Measurements from ENCODE around the gene MICA.
"Not testable (repeated sequence)": the region's sequence is repeated elsewhere in the genome, so short reads cannot be mapped to it uniquely, and the experiment has no call there.

The MICA gene

GRCh38 chr6:31423550-31423949, 20.2 kb downstream of the MICA start:
- no peak overlapping the region for H3K27ac ChIP-seq (ENCODE audit: low read depth, low read length)
- H3K9ac ChIP-seq (ENCODE audit: low read depth in 1 of 2, low read length in 2 of 2): no peak overlapping the region
- no peaks in the 10 kb centered on the region for H3K27me3 ChIP-seq (ENCODE audit: control insufficient read depth in 1 of 2, insufficient read depth in 2 of 2, low read length in 2 of 2)
- H3K4me3 ChIP-seq (ENCODE audit: low read depth in 1 of 2, low read length in 2 of 2): no peak overlapping the region
- H3K9me3 ChIP-seq (ENCODE audit: control insufficient read depth in 1 of 2, low read length in 2 of 2): no peaks in the 10 kb centered on the region
- H3K36me3 ChIP-seq (ENCODE audit: control insufficient read depth in 1 of 2, insufficient read depth in 2 of 2, low read length in 2 of 2): no peaks in the 10 kb centered on the region
- no peaks in the 10 kb centered on the region for H3K4me1 ChIP-seq (ENCODE audit: control insufficient read depth in 1 of 2, insufficient read depth in 2 of 2, low read length in 2 of 2)

GRCh38 chr6:31426395-31427354, 23.3 kb downstream of the MICA start:
- H3K27ac ChIP-seq (ENCODE audit: low read depth, low read length): no peak overlapping the region
- H3K9me3 ChIP-seq (ENCODE audit: control insufficient read depth in 1 of 2, low read length in 2 of 2): peaks cover 0 to 4% of the 10 kb centered on the region in 2 donors
- H3K4me3 ChIP-seq (ENCODE audit: low read depth in 1 of 2, low read length in 2 of 2): no peak overlapping the region
- no peaks in the 10 kb centered on the region for H3K4me1 ChIP-seq (ENCODE audit: control insufficient read depth in 1 of 2, insufficient read depth in 2 of 2, low read length in 2 of 2)
- no peaks in the 10 kb centered on the region for H3K36me3 ChIP-seq (ENCODE audit: control insufficient read depth in 1 of 2, insufficient read depth in 2 of 2, low read length in 2 of 2)
- H3K27me3 ChIP-seq (ENCODE audit: control insufficient read depth in 1 of 2, insufficient read depth in 2 of 2, low read length in 2 of 2): no peaks in the 10 kb centered on the region
- H3K9ac ChIP-seq (ENCODE audit: low read depth in 1 of 2, low read length in 2 of 2): no peak overlapping the region

GRCh38 chr6:31430449-31430848, 27.1 kb downstream of the MICA start:
- no peak overlapping the region for H3K9ac ChIP-seq (ENCODE audit: low read depth in 1 of 2, low read length in 2 of 2)
- no peak overlapping the region for H3K4me3 ChIP-seq (ENCODE audit: low read depth in 1 of 2, low read length in 2 of 2)
- H3K27ac ChIP-seq (ENCODE audit: low read depth, low read length): no peak overlapping the region
- H3K36me3 ChIP-seq (ENCODE audit: control insufficient read depth in 1 of 2, insufficient read depth in 2 of 2, low read length in 2 of 2): no peaks in the 10 kb centered on the region
- no peaks in the 10 kb centered on the region for H3K4me1 ChIP-seq (ENCODE audit: control insufficient read depth in 1 of 2, insufficient read depth in 2 of 2, low read length in 2 of 2)
- peaks cover 0 to 4% of the 10 kb centered on the region in 2 donors for H3K9me3 ChIP-seq (ENCODE audit: control insufficient read depth in 1 of 2, low read length in 2 of 2)
- H3K27me3 ChIP-seq (ENCODE audit: control insufficient read depth in 1 of 2, insufficient read depth in 2 of 2, low read length in 2 of 2): no peaks in the 10 kb centered on the region

GRCh38 chr6:31435051-31435450, 31.7 kb downstream of the MICA start:
- Histone ChIP-seq H3K9me3 (ENCODE audit: control insufficient read depth in 1 of 2, low read length in 2 of 2) (peaks cover 7 to 12% of the 10 kb centered on the region in 2 donors), H3K27me3 (ENCODE audit: control insufficient read depth in 1 of 2, insufficient read depth in 2 of 2, low read length in 2 of 2) (peaks cover 0 to 12% of the 10 kb centered on the region in 2 donors)
- H3K4me1 ChIP-seq (ENCODE audit: control insufficient read depth in 1 of 2, insufficient read depth in 2 of 2, low read length in 2 of 2); H3K9ac ChIP-seq (ENCODE audit: low read depth in 1 of 2, low read length in 2 of 2); H3K4me3 ChIP-seq (ENCODE audit: low read depth in 1 of 2, low read length in 2 of 2); H3K27ac ChIP-seq (ENCODE audit: low read depth, low read length); H3K36me3 ChIP-seq (ENCODE audit: control insufficient read depth in 1 of 2, insufficient read depth in 2 of 2, low read length in 2 of 2): not testable (repeated sequence)

- no peaks in the 10 kb centered on the region for H3K36me3 ChIP-seq (ENCODE audit: control insufficient read depth in 1 of 2, insufficient read depth in 2 of 2, low read length in 2 of 2)
- H3K27me3 ChIP-seq (ENCODE audit: control insufficient read depth in 1 of 2, insufficient read depth in 2 of 2, low read length in 2 of 2): peaks cover 0 to 15% of the 10 kb centered on the region in 2 donors
- H3K9me3 ChIP-seq (ENCODE audit: control insufficient read depth in 1 of 2, low read length in 2 of 2): peaks cover 7 to 9% of the 10 kb centered on the region in 2 donors
- H3K4me3 ChIP-seq (ENCODE audit: low read depth in 1 of 2, low read length in 2 of 2): no peak overlapping the region
- H3K9ac ChIP-seq (ENCODE audit: low read depth in 1 of 2, low read length in 2 of 2): no peak overlapping the region
- H3K4me1 ChIP-seq (ENCODE audit: control insufficient read depth in 1 of 2, insufficient read depth in 2 of 2, low read length in 2 of 2): peaks cover 3 to 8% of the 10 kb centered on the region in 2 donors
- no peak overlapping the region for H3K27ac ChIP-seq (ENCODE audit: low read depth, low read length)
Measured at GRCh38 chr6:31438222-31438621, 34.8 kb downstream of the MICA start.

GRCh38 chr6:31438677-31439076, 35.3 kb downstream of the MICA start:
- Histone ChIP-seq H3K4me1 (ENCODE audit: control insufficient read depth in 1 of 2, insufficient read depth in 2 of 2, low read length in 2 of 2) (peaks cover 3 to 8% of the 10 kb centered on the region in 2 donors), H3K9ac (ENCODE audit: low read depth in 1 of 2, low read length in 2 of 2) (no peak overlapping the region), H3K27ac (ENCODE audit: low read depth, low read length) (no peak overlapping the region), H3K9me3 (ENCODE audit: control insufficient read depth in 1 of 2, low read length in 2 of 2) (peaks cover 7 to 9% of the 10 kb centered on the region in 2 donors), H3K4me3 (ENCODE audit: low read depth in 1 of 2, low read length in 2 of 2) (no peak overlapping the region), H3K36me3 (ENCODE audit: control insufficient read depth in 1 of 2, insufficient read depth in 2 of 2, low read length in 2 of 2) (no peaks in the 10 kb centered on the region), H3K27me3 (ENCODE audit: control insufficient read depth in 1 of 2, insufficient read depth in 2 of 2, low read length in 2 of 2) (peaks cover 0 to 15% of the 10 kb centered on the region in 2 donors)

GRCh38 chr6:31441365-31442267, 38.2 kb downstream of the MICA start:
- H3K27me3 ChIP-seq (ENCODE audit: control insufficient read depth in 1 of 2, insufficient read depth in 2 of 2, low read length in 2 of 2): peaks cover 0 to 15% of the 10 kb centered on the region in 2 donors
- H3K4me3 ChIP-seq (ENCODE audit: low read depth in 1 of 2, low read length in 2 of 2): no peak overlapping the region
- H3K4me1 ChIP-seq (ENCODE audit: control insufficient read depth in 1 of 2, insufficient read depth in 2 of 2, low read length in 2 of 2): peaks cover 3 to 8% of the 10 kb centered on the region in 2 donors
- peaks cover 7 to 9% of the 10 kb centered on the region in 2 donors for H3K9me3 ChIP-seq (ENCODE audit: control insufficient read depth in 1 of 2, low read length in 2 of 2)
- H3K36me3 ChIP-seq (ENCODE audit: control insufficient read depth in 1 of 2, insufficient read depth in 2 of 2, low read length in 2 of 2): no peaks in the 10 kb centered on the region
- no peak overlapping the region for H3K27ac ChIP-seq (ENCODE audit: low read depth, low read length)
- H3K9ac ChIP-seq (ENCODE audit: low read depth in 1 of 2, low read length in 2 of 2): peak overlapping the region in 1 of 2 donors; percentile 4

- peaks cover 1 to 6% of the 10 kb centered on the region in 2 donors for H3K4me1 ChIP-seq (ENCODE audit: control insufficient read depth in 1 of 2, insufficient read depth in 2 of 2, low read length in 2 of 2)
- H3K27me3 ChIP-seq (ENCODE audit: control insufficient read depth in 1 of 2, insufficient read depth in 2 of 2, low read length in 2 of 2): no peaks in the 10 kb centered on the region
- H3K27ac ChIP-seq (ENCODE audit: low read depth, low read length): no peak overlapping the region
- no peak overlapping the region for H3K9ac ChIP-seq (ENCODE audit: low read depth in 1 of 2, low read length in 2 of 2)
- H3K4me3 ChIP-seq (ENCODE audit: low read depth in 1 of 2, low read length in 2 of 2): no peak overlapping the region
- H3K9me3 ChIP-seq (ENCODE audit: control insufficient read depth in 1 of 2, low read length in 2 of 2): no peaks in the 10 kb centered on the region
- H3K36me3 ChIP-seq (ENCODE audit: control insufficient read depth in 1 of 2, insufficient read depth in 2 of 2, low read length in 2 of 2): no peaks in the 10 kb centered on the region
Measured at GRCh38 chr6:31446481-31446880, 43.1 kb downstream of the MICA start.

- H3K27me3 ChIP-seq (ENCODE audit: control insufficient read depth in 1 of 2, insufficient read depth in 2 of 2, low read length in 2 of 2); H3K9me3 ChIP-seq (ENCODE audit: control insufficient read depth in 1 of 2, low read length in 2 of 2); H3K27ac ChIP-seq (ENCODE audit: low read depth, low read length); H3K4me3 ChIP-seq (ENCODE audit: low read depth in 1 of 2, low read length in 2 of 2); H3K9ac ChIP-seq (ENCODE audit: low read depth in 1 of 2, low read length in 2 of 2); H3K4me1 ChIP-seq (ENCODE audit: control insufficient read depth in 1 of 2, insufficient read depth in 2 of 2, low read length in 2 of 2); H3K36me3 ChIP-seq (ENCODE audit: control insufficient read depth in 1 of 2, insufficient read depth in 2 of 2, low read length in 2 of 2): not testable (repeated sequence)
Measured at GRCh38 chr6:31446999-31447789, 43.8 kb downstream of the MICA start.
